HG02884 (cell line): ENCODE data around the gene SPTBN1.

Experiments
- ATAC-seq: cut with Tn5 transposase; IDR thresholded peaks from one replicate; pipeline ENCODE4 v1.9.1; 2021; ENCODE audit warnings: mild to moderate bottlenecking, moderate library complexity; ENCODE audit not compliant: unreplicated experiment

The SPTBN1 gene

GRCh38 chr2:54570925-54571694 lies 115.0 kb downstream of the SPTBN1 start:
- peak; percentile 63 for ATAC-seq

- no peak for ATAC-seq
Observed at GRCh38 chr2:54572262-54572635, 116.1 kb downstream of the SPTBN1 start.

GRCh38 chr2:54572636-54573536 lies 116.8 kb downstream of the SPTBN1 start:
- ATAC-seq, result no peak

- no peak for ATAC-seq
Observed at GRCh38 chr2:54573537-54573919, 117.4 kb downstream of the SPTBN1 start.

- no peak for ATAC-seq
Observed at GRCh38 chr2:54574107-54574859, 118.2 kb downstream of the SPTBN1 start.

GRCh38 chr2:54574860-54575247 lies 118.7 kb downstream of the SPTBN1 start:
- no peak for ATAC-seq

- ATAC-seq, result no peak
Observed at GRCh38 chr2:54575379-54575888, 119.3 kb downstream of the SPTBN1 start.

- ATAC-seq, result no peak
Observed at GRCh38 chr2:54577035-54577434, 120.9 kb downstream of the SPTBN1 start.

GRCh38 chr2:54577944-54578647 lies 122.0 kb downstream of the SPTBN1 start:
- no peak for ATAC-seq

GRCh38 chr2:54578648-54579045 lies 122.5 kb downstream of the SPTBN1 start:
- no peak for ATAC-seq

- no peak for ATAC-seq
Observed at GRCh38 chr2:54579061-54579681, 123.0 kb downstream of the SPTBN1 start.

- ATAC-seq, result peak; percentile 86
Observed at GRCh38 chr2:54579682-54580620, 123.8 kb downstream of the SPTBN1 start.

- ATAC-seq, result no peak
Observed at GRCh38 chr2:54581326-54582039, 125.4 kb downstream of the SPTBN1 start.

- no peak for ATAC-seq
Observed at GRCh38 chr2:54582987-54583386, 126.9 kb downstream of the SPTBN1 start.

- no peak for ATAC-seq
Observed at GRCh38 chr2:54584598-54584997, 128.5 kb downstream of the SPTBN1 start.

GRCh38 chr2:54585136-54585733 lies 129.1 kb downstream of the SPTBN1 start:
- ATAC-seq, result no peak

- ATAC-seq, result no peak
Observed at GRCh38 chr2:54586062-54586461, 129.9 kb downstream of the SPTBN1 start.

GRCh38 chr2:54586494-54586893 lies 130.4 kb downstream of the SPTBN1 start:
- ATAC-seq, result no peak
